ENCODE data around the gene GET4.

GRCh38 chr7:930975-931758 lies 54.8 kb downstream of the GET4 start:
- TF ChIP-seq CTCF (IDR thresholded peaks at IDR 0.05; ENCODE audit: low read depth, low read length) (no peak), EZH2phosphoT487 (IDR thresholded peaks at IDR 0.05; ENCODE audit: low read depth) (no peak)
